GM21737 (cell line): ENCODE results near the gene NEDD4L.

Experiments
- ATAC-seq: cut with Tn5 transposase; IDR thresholded peaks from one replicate; pipeline ENCODE4 v1.9.1; 2021; ENCODE audit warnings: mild to moderate bottlenecking, moderate library complexity; ENCODE audit not compliant: unreplicated experiment

Gene NEDD4L

GRCh38 chr18:58389745-58390144 lies 345.7 kb downstream of the NEDD4L start:
- ATAC-seq = no peak

DNA sequence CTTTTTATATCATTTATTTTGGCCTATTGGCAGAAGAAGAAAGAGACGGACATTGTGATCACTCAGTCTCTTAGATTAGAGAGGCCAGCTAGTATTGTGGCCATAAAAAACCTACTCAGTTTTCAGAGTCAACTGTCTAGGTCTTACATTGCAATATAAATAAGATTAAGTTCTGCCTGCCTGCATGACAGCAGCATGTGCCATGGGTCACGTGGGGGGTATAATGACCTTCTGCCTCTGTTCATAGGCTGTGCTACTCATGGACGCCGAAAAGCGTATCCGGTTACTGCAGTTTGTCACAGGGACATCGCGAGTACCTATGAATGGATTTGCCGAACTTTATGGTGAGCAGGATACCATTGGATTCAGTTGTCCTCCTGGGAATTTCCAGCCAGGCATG lies 346.4 kb downstream of the NEDD4L start:
- no peak for ATAC-seq

GRCh38 chr18:58391231-58391825 lies 347.3 kb downstream of the NEDD4L start:
- ATAC-seq = no peak

DNA sequence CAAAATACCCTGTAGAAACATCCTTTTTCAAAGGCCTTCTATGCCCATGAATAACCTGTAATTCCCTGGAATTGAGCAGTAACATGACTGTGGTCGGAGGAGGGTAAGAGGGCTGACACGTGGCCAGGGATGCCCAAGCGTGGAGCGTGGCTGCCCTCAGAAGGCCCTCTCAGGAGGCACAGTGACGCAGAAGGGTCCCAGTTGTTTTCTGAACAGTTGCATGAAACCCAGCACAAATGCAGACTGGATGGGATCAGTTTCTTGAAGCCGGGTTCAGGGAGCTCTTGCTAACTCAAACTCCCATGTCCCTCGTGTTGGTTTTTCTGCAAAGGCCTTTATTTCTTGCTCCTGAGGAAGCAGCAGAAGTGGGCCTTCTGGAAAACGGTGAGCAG lies 347.9 kb downstream of the NEDD4L start:
- ATAC-seq = no peak

GRCh38 chr18:58392324-58393000 lies 348.4 kb downstream of the NEDD4L start:
- no peak for ATAC-seq

GRCh38 chr18:58393295-58393694 lies 349.3 kb downstream of the NEDD4L start:
- ATAC-seq = no peak

- no peak for ATAC-seq
Observed at GRCh38 chr18:58394046-58394445, 350.0 kb downstream of the NEDD4L start.

GRCh38 chr18:58394602-58395425 lies 350.8 kb downstream of the NEDD4L start:
- ATAC-seq = no peak

DNA sequence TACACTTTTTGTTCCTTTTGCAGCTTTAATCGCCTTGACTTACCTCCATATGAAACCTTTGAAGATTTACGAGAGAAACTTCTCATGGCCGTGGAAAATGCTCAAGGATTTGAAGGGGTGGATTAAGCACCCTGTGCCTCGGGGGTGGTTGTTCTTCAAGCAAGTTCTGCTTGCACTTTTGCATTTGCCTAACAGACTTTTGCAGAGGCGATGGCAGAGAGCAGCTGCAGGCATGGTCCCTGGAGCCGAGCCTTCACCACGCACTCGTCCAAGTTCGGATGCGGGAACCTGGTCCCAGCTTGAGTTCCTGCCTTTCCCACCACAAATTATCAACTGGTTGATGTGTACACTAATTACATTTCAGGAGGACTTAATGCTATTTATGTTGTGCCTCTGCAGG lies 352.1 kb downstream of the NEDD4L start:
- ATAC-seq = no peak

DNA sequence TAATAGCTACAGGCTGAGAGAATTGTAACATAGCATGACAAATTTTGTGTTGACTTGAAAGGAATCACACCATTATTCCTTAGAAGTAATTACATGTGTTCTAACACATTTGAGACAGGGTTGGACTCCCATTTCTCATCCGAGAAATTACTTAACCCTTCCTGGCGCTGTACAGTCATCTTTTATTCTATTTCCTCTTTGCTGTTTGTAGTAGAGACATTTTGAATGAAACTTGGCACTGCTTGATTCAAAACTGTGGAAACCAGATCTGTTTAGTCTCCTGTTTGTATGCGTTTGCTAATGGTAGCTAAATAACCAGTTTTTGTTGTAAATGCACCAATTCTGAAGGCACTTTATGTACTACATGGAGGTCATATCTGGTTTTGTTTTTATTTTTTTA lies 352.9 kb downstream of the NEDD4L start:
- ATAC-seq = no peak

DNA sequence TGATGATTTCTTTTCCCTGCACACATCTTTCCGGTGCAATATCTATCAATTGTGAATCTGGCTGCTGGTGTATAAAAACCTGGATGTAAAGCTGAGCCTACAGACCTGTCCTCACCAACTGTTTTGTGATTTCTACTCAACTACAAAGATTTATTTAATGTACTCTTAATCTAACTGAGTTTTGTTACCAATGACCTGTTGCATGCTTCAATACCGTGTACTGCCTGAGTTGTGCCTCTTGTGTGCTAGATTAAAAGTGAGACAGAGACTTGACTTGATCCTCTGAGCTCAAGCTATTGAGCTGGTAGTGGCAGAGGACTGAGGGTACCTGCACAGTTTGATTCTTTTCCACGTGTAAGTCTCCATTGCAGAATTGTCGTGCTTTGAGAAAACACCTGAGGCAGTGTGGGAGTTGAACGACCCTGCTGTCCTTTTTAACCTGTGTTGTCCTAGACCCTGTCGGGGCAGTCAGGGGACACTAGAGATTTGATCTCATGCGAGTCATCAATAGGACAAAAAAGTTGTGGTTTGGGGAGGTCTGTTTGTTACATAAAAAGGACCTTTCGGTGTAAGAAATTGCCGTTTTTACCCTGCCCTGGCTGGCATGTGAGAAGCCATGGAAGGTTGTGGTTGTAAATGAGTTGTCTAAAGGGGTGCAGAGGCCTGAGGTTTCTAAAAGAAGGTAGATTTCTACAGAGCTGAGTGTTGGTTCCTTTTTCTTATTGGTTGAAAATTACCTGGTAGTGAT lies 353.5 kb downstream of the NEDD4L start:
- ATAC-seq = no peak

DNA sequence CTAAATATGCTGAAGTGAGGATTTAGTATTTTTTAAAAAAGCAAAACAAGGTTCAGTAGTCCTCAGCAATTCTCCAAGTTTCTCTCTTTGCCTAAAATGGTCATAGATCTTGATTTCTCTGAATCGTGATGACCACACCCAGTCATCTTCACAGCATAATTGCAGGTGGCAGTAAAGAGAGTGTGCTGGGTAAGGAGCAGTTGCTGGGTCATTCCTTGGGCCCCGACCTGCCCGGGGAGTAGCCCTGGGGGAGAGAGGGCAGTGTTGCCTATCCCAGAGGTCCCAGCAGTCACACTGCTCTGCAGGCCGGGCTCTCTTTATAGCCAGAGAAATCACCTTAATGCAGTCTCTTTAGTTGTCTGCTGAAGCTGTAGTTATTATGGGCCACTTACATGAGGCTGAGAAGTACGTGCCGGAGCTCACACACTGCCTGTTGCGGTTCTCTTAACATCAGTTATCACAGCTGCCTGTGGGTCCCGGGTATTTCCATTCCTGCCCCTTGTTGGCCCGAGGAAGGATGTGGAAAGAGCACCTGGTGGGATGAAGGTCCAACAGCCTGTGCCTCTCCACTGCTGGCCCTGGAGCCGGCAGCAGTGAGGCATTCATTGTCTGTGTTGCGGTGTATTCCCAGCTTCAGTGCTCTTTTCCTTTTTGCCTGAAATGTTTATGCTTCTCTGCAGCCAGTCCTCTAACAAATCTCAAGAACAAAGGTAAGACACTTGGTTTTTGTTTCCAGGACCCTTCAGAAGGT lies 354.8 kb downstream of the NEDD4L start:
- ATAC-seq = no peak

DNA sequence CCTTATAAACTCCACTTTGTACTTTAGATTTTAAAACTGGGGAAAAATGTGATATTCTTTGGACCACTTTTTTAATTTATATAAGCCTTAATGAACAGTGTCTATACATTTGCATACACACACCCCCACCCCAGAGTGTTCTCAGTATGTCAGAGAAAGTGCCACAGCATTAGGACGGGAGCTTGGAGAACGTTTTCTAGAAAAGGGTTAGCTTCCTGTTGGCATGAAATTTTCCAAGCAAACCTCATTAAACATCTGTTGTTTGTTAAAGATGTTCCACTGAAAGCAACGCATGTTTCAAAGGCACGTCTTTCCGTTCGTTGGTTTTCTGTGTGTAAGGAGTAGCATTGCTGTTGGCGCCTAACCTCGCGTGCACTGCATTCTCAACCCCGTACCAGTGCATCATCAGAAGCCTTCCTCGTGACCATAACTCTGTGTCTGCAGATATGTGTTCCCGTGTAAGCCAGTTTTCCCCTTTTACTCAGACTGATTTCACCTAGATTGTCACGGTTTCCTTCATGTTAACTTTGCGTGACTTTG lies 356.4 kb downstream of the NEDD4L start:
- ATAC-seq = no peak

- ATAC-seq = no peak
Observed at GRCh38 chr18:58401191-58401590, 357.2 kb downstream of the NEDD4L start.

GRCh38 chr18:58402247-58402646 lies 358.2 kb downstream of the NEDD4L start:
- ATAC-seq = no peak

GRCh38 chr18:58402951-58403702 lies 359.1 kb downstream of the NEDD4L start:
- ATAC-seq = no peak

DNA sequence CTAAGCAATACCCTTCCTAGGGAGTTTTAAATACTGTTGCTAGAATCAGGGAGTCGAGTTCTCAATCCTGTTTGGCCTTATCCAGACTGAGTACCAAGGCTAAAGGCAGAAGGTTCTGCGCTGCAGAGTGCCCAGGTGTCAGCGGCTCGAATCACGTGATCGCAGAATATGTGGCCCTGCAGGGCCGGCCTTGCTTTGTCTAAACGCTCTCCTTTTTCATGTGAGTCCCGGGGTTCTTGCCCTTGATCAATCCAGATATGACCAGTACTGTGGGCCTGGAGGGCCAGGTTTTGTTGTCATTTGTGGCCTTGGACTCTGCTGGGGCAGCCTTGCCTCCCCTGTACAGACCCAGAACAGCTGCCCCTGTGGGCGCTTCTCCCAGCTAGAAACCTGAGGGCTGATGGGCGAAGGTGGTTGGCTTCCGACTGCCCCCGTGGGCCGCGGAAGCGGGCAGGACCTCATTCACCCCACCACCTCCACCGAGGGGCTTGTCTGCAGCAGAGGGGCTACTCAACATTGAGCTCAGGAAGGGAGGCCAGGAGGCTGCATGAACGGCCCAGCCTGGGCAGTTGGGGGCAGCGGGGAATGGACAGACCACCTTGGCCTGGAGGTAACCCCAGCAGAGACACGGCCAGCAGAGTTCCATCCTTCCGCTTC lies 359.9 kb downstream of the NEDD4L start:
- no peak for ATAC-seq

- ATAC-seq = no peak
Observed at GRCh38 chr18:58405107-58405898, 361.3 kb downstream of the NEDD4L start.
